HCT116 (cell line): ENCODE results near the gene ADARB2. TPM values are rescaled to one million over a fixed set of nuclear protein-coding genes. Genes with fewer than 3 reads are reported as not detected.

Experiments used
- ATAC-seq: fragments of 200-7000 bp; cut with Tn5 transposase; 2 replicates; pipeline ENCODE4 v1.9.1; 2020; ENCODE audit warnings: mild to moderate bottlenecking, moderate library complexity
- BruUV-seq: library from RNA; stranded (reverse); fragments of 400-500 nt; replicated peaks from 2 replicates; lab custom pipeline; 2021; lab: Mats Ljungman, UMichigan
- CTCF ChIA-PET: fragments of 300-600 bp; sonication (Branson Sonifier 250); formaldehyde crosslinking; loops from one replicate; lab custom pipeline; 2021; ENCODE audit warnings: antibody characterized with exemption; lab: Charles Lee
- POLR2A ChIA-PET: fragments of 300-600, 350-600 bp; sonication (Branson Sonifier 250); formaldehyde crosslinking; loops from one replicate; lab custom pipeline; 2021; ENCODE audit warnings: antibody characterized with exemption; lab: Charles Lee
- RAD21 ChIA-PET, 2 experiments: fragments of 300-600 bp; sonication (Branson Sonifier 250); formaldehyde crosslinking; loops; one replicate each; lab custom pipeline; 2023; ENCODE audit warnings: low total read pairs in 2 of 2; ENCODE audit not compliant: uncharacterized antibody in 2 of 2, unreplicated experiment in 2 of 2, low non-redundant PET in 1 of 2; lab: Charles Lee
- DNase-seq: peaks from one replicate; pipeline ENCODE4 v3.0.0-alpha.2; 2010; ENCODE audit warnings: low read depth, low spot score
- H2AFZ ChIP-seq: fragments of 200-600 bp; shearing (Covaris generic), sonication (generic); 2 replicates; pipeline ENCODE4 v1.6.1; 2017; ENCODE audit warnings: low read depth, mixed run types, mixed read lengths, antibody characterized with exemption, low read length; ENCODE audit not compliant: poor library complexity, severe bottlenecking
- H3K27ac ChIP-seq: 2 replicates; pipeline ENCODE4 v1.5.1; 2012; ENCODE audit warnings: low read depth, low read length
- H3K27me3 ChIP-seq: fragments of 200-600 bp; sonication (generic); 2 replicates; pipeline ENCODE4 v1.6.1; 2016; ENCODE audit warnings: mixed run types, low read length, mixed read lengths; ENCODE audit not compliant: insufficient read depth
- H3K36me3 ChIP-seq, 2 experiments: fragments of 200-500 bp in 1 of 2; fragments of 200-600 bp in 1 of 2; sonication (Bioruptor generic) in 1 of 2; sonication (generic) in 1 of 2; 2 replicates each; pipeline versions ENCODE4 v1.5.1 to v1.6.1; 2014 to 2016; ENCODE audit warnings: low read length in 2 of 2, inconsistent platforms in 1 of 2, mixed read lengths in 1 of 2, mixed run types in 1 of 2; ENCODE audit not compliant: insufficient read depth in 2 of 2, control insufficient read depth in 1 of 2
- H3K4me1 ChIP-seq, 2 experiments: fragments of 200-600 bp in 1 of 2; sonication (generic) in 1 of 2; 2 replicates each; pipeline versions ENCODE4 v1.5.1 to v1.6.1; 2012 to 2017; ENCODE audit warnings: low read length in 2 of 2, inconsistent platforms in 1 of 2, mild to moderate bottlenecking in 1 of 2, mixed read lengths in 1 of 2, mixed run types in 1 of 2, moderate library complexity in 1 of 2; ENCODE audit not compliant: insufficient read depth in 2 of 2, control insufficient read depth in 1 of 2
- H3K4me2 ChIP-seq: fragments of 200-600 bp; sonication (generic); 2 replicates; pipeline ENCODE4 v1.6.1; 2017; ENCODE audit warnings: mixed run types, low read length, mixed read lengths
- H3K4me3 ChIP-seq, 2 experiments: fragments of 200-600 bp in 1 of 2; sonication (generic) in 1 of 2; replicated peaks in 1 of 2; 2 replicates each; pipeline ENCODE4 v1.5.1; 2011 to 2016; ENCODE audit warnings: low read length in 2 of 2, control low read depth in 1 of 2, low read depth in 1 of 2, mild to moderate bottlenecking in 1 of 2, mixed read lengths in 1 of 2, mixed run types in 1 of 2
- H3K79me2 ChIP-seq: fragments of 200-600 bp; sonication (generic); 2 replicates; pipeline ENCODE4 v1.6.1; 2017; ENCODE audit warnings: mild to moderate bottlenecking, mixed run types, low read length, moderate library complexity, mixed read lengths; ENCODE audit not compliant: insufficient read depth
- H3K9ac ChIP-seq: fragments of 200-600 bp; sonication (generic); 2 replicates; pipeline ENCODE4 v1.6.1; 2016; ENCODE audit warnings: low read length, mixed read lengths
- H3K9me2 ChIP-seq: fragments of 200-600 bp; sonication (generic), shearing (Covaris generic); 2 replicates; pipeline ENCODE4 v1.6.1; 2017; ENCODE audit warnings: mixed run types, mild to moderate bottlenecking, moderate library complexity; ENCODE audit not compliant: insufficient read depth
- H3K9me3 ChIP-seq, 2 experiments: fragments of 200-500 bp in 1 of 2; fragments of 200-600 bp in 1 of 2; sonication (Bioruptor generic) in 1 of 2; sonication (generic) in 1 of 2; 2 replicates each; pipeline ENCODE4 v1.6.1; 2014 to 2017; ENCODE audit warnings: low read length in 2 of 2, mixed read lengths in 2 of 2, inconsistent platforms in 1 of 2, low read depth in 1 of 2, mild to moderate bottlenecking in 1 of 2, mixed run types in 1 of 2, moderate library complexity in 1 of 2; ENCODE audit not compliant: control insufficient read depth in 1 of 2, insufficient read depth in 1 of 2
- H4K20me1 ChIP-seq: fragments of 200-600 bp; sonication (generic), shearing (Covaris generic); 2 replicates; pipeline ENCODE4 v1.6.1; 2017; ENCODE audit warnings: mixed run types, mild to moderate bottlenecking, moderate library complexity; ENCODE audit not compliant: insufficient read depth
- CBX3 ChIP-seq: IDR thresholded peaks from 2 replicates; pipeline ENCODE4 v1.6.1; 2012; ENCODE audit warnings: low read depth
- CEBPB ChIP-seq: IDR thresholded peaks from 2 replicates; pipeline ENCODE4 v1.6.1; 2012; ENCODE audit warnings: low read depth
- EGR1 ChIP-seq: IDR thresholded peaks from 2 replicates; pipeline ENCODE4 v1.6.1; 2012; ENCODE audit warnings: low read depth
- EZH2phosphoT487 ChIP-seq: fragments of 200-600 bp; IDR thresholded peaks from 2 replicates; pipeline ENCODE4 v1.6.1; 2018; ENCODE audit warnings: antibody characterized with exemption, borderline replicate concordance
- FOSL1 ChIP-seq: IDR thresholded peaks from 2 replicates; pipeline ENCODE4 v1.6.1; 2012; ENCODE audit warnings: low read depth
- JUND ChIP-seq: IDR thresholded peaks from 2 replicates; pipeline ENCODE4 v1.6.1; 2012
- POLR2AphosphoS5 ChIP-seq: IDR thresholded peaks from 2 replicates; pipeline ENCODE4 v1.6.1; 2011; ENCODE audit warnings: mild to moderate bottlenecking, low read depth, low read length, moderate library complexity
- SIN3A ChIP-seq: IDR thresholded peaks from 2 replicates; pipeline ENCODE4 v1.6.1; 2012; ENCODE audit warnings: low read depth
- SRF ChIP-seq: IDR thresholded peaks from 2 replicates; pipeline ENCODE4 v1.6.1; 2012; ENCODE audit warnings: low read depth
- YY1 ChIP-seq: IDR thresholded peaks from 2 replicates; pipeline ENCODE4 v1.6.1; 2011; ENCODE audit warnings: low read length, low read depth, moderate library complexity, mild to moderate bottlenecking; ENCODE audit not compliant: insufficient replicate concordance; ENCODE audit errors: extremely low read depth
- ZFX ChIP-seq: fragments of 450-650 bp; IDR thresholded peaks from 2 replicates; pipeline ENCODE4 v1.6.1; 2017
- ZNF274 ChIP-seq: fragments of 200-500 bp; sonication (Bioruptor generic); IDR thresholded peaks from 2 replicates; pipeline ENCODE4 v1.6.1; 2014; ENCODE audit warnings: mild to moderate bottlenecking, low read depth, low read length, inconsistent platforms
- intact Hi-C: fragments of 100-400 bp; cut with micrococcal nuclease; formaldehyde crosslinking; loops from 2 replicates; pipeline ENCODE4 v1.10.0; 2022
- total RNA-seq: library from RNA; stranded (reverse); gene quantifications from one replicate; pipeline ENCODE4 v1.2.1, GENCODE V29; 2021; ENCODE audit not compliant: unreplicated experiment
- TF ChIP-seq, protein P1 (sequence below): IDR thresholded peaks from 2 replicates; pipeline ENCODE4 v1.6.1; 2011; ENCODE audit warnings: mild to moderate bottlenecking, low read length, moderate library complexity; ENCODE audit not compliant: insufficient replicate concordance; ENCODE audit errors: extremely low read depth
- TF ChIP-seq, protein P2 (sequence below), 3 experiments: fragments of 200-600 bp in 1 of 3; sonication (generic) in 1 of 3; IDR thresholded peaks in 2 of 3; conservative IDR thresholded peaks in 1 of 3; 2 replicates each; pipeline ENCODE4 v1.5.1; 2012 to 2017; ENCODE audit warnings: low read depth in 2 of 3, low read length in 2 of 3, antibody characterized with exemption in 1 of 3, borderline replicate concordance in 1 of 3, control low read depth in 1 of 3, mild to moderate bottlenecking in 1 of 3, mixed read lengths in 1 of 3, mixed run types in 1 of 3, moderate library complexity in 1 of 3; ENCODE audit not compliant: insufficient read depth in 1 of 3
- TF ChIP-seq, protein P3 (sequence below): IDR thresholded peaks from 2 replicates; pipeline ENCODE4 v1.6.1; 2012
- TF ChIP-seq, protein P4 (sequence below): IDR thresholded peaks from 2 replicates; pipeline ENCODE4 v1.6.1; 2012

Gene ADARB2
- total RNA-seq, 1 experiment from 2014 or later, result not detected

DNA sequence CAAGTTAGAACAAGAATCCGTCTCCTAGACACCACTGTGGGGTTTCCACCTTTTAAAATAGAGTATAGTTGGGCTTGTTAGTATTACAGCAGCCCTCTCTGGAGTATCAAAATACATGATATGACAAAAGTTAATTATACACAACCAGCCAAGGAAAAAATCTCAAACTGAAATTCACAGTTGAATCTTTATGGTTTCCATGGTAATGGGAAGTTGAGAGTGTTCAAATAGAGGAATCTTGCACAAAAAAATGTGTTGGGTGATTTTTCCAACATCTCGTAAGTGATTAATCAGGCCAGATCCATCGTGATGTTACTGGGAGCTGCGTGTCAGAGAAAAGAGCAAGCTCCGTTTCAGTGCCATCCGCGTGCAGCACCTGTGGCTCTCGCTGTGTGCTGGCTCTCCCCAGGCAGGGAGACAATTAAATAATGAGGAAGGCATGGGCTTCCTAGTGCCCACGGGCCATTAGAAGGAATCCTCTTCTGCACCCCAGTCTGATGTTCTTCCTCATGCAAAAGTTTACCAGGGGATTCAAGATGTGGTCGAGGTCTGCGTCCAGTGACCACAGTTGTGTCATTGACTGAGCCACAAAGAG, 41.1 kb upstream of the ADARB2 start:
- ChIA-PET CTCF (no interaction called here), RAD21 (no interaction called here), POLR2A (no interaction called here)
- H3K4me2 ChIP-seq, result no peak overlapping the region
- H3K9ac ChIP-seq, result no peak overlapping the region
- no peaks in the 10 kb centered on the region for H3K27me3 ChIP-seq
- no peaks in the 10 kb centered on the region for H3K79me2 ChIP-seq
- H3K9me2 ChIP-seq, result no peaks in the 10 kb centered on the region
- no peak for DNase-seq
- TF ChIP-seq FOSL1, result no peak
- TF ChIP-seq, protein P1, sequence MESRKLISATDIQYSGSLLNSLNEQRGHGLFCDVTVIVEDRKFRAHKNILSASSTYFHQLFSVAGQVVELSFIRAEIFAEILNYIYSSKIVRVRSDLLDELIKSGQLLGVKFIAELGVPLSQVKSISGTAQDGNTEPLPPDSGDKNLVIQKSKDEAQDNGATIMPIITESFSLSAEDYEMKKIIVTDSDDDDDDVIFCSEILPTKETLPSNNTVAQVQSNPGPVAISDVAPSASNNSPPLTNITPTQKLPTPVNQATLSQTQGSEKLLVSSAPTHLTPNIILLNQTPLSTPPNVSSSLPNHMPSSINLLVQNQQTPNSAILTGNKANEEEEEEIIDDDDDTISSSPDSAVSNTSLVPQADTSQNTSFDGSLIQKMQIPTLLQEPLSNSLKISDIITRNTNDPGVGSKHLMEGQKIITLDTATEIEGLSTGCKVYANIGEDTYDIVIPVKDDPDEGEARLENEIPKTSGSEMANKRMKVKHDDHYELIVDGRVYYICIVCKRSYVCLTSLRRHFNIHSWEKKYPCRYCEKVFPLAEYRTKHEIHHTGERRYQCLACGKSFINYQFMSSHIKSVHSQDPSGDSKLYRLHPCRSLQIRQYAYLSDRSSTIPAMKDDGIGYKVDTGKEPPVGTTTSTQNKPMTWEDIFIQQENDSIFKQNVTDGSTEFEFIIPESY, result no peak
- H3K36me3 ChIP-seq, result no peaks in the 10 kb centered on the region
- H2AFZ ChIP-seq, result no peak overlapping the region
- no peak for ATAC-seq
- intact Hi-C loops, result no loop called here
- H3K9me3 ChIP-seq, result no peaks in the 10 kb centered on the region; a peak in 1 of 4 replicates
- no peak overlapping the region for H3K27ac ChIP-seq
- H3K4me3 ChIP-seq, result no peak overlapping the region
- H4K20me1 ChIP-seq, result no peaks in the 10 kb centered on the region
- no peaks in the 10 kb centered on the region for H3K4me1 ChIP-seq
- BruUV-seq, result no TSS peak

DNA sequence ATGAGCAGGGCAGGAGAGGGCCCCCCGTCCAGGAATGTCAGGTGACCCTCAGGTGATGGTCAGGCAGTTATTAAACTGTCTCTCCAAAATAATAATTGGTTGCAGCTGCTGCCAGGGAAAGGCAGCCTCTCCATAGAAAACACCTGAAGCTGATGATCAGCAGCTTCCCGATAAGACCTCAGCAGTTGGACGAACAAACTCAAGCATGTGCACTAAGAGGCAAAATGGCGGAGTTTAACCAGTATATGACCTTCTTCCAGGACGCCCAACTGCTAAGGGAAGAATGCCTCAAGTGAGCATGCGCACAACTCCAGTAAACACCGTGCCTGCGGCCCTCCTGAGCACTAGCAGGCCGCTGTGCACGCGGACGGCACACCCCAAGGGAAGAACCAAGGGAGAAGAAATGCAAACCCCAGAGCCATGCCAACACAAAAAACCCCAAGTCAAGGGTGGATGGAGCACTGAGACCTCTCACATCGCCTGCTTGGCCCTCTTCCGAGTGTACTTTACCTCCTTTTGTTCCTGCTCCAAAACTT, 38.9 kb upstream of the ADARB2 start:
- no TSS peak for BruUV-seq
- POLR2A ChIA-PET, result no interaction called here
- DNase-seq (no peak), ATAC-seq (no peak)
- Histone ChIP-seq H3K9me3 (no peaks in the 10 kb centered on the region; a peak in 2 of 4 replicates), H3K79me2 (no peaks in the 10 kb centered on the region), H3K4me1 (no peaks in the 10 kb centered on the region), H3K9ac (no peak overlapping the region), H3K4me2 (no peak overlapping the region), H3K27ac (no peak overlapping the region), H3K4me3 (no peak overlapping the region), H2AFZ (no peak overlapping the region), H3K27me3 (no peaks in the 10 kb centered on the region), H3K9me2 (no peaks in the 10 kb centered on the region)
- TF ChIP-seq ZNF274 (no peak), FOSL1 (no peak), SRF (no peak), EGR1 (no peak), EZH2phosphoT487 (no peak), CBX3 (no peak), POLR2AphosphoS5 (no peak), JUND (no peak), CEBPB (no peak), ZFX (no peak), YY1 (no peak), SIN3A (no peak)
- TF ChIP-seq, protein P2, sequence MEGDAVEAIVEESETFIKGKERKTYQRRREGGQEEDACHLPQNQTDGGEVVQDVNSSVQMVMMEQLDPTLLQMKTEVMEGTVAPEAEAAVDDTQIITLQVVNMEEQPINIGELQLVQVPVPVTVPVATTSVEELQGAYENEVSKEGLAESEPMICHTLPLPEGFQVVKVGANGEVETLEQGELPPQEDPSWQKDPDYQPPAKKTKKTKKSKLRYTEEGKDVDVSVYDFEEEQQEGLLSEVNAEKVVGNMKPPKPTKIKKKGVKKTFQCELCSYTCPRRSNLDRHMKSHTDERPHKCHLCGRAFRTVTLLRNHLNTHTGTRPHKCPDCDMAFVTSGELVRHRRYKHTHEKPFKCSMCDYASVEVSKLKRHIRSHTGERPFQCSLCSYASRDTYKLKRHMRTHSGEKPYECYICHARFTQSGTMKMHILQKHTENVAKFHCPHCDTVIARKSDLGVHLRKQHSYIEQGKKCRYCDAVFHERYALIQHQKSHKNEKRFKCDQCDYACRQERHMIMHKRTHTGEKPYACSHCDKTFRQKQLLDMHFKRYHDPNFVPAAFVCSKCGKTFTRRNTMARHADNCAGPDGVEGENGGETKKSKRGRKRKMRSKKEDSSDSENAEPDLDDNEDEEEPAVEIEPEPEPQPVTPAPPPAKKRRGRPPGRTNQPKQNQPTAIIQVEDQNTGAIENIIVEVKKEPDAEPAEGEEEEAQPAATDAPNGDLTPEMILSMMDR (IDR thresholded peaks at IDR 0.05 in 2 of 3, conservative IDR thresholded peaks at IDR 0.05 in 1 of 3; ENCODE audit: borderline replicate concordance in 1 of 3, insufficient read depth in 1 of 3, low read depth in 2 of 3, low read length in 2 of 3), result no peak
- TF ChIP-seq, protein P3, sequence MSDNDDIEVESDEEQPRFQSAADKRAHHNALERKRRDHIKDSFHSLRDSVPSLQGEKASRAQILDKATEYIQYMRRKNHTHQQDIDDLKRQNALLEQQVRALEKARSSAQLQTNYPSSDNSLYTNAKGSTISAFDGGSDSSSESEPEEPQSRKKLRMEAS, result no peak
- TF ChIP-seq, protein P4, sequence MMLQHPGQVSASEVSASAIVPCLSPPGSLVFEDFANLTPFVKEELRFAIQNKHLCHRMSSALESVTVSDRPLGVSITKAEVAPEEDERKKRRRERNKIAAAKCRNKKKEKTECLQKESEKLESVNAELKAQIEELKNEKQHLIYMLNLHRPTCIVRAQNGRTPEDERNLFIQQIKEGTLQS, result no peak
- TF ChIP-seq, all 23 proteins: peak for 0
- H4K20me1 ChIP-seq, result no peaks in the 10 kb centered on the region
- intact Hi-C loops, result no loop called here
- H3K36me3 ChIP-seq, result no peaks in the 10 kb centered on the region
- RAD21 ChIA-PET, result no interaction called here
- CTCF ChIA-PET, result no interaction called here
